ENCODE data around the gene NEURL4. TPM values are rescaled to one million over a fixed set of nuclear protein-coding genes. Genes with fewer than 3 reads are reported as not detected.

Gene NEURL4
- total and polyA plus RNA-seq, 2 donors (not counting 3 experiments of a cell fraction or from before 2014, with no cell fraction given): 32.0 to 44.9 TPM

DNA sequence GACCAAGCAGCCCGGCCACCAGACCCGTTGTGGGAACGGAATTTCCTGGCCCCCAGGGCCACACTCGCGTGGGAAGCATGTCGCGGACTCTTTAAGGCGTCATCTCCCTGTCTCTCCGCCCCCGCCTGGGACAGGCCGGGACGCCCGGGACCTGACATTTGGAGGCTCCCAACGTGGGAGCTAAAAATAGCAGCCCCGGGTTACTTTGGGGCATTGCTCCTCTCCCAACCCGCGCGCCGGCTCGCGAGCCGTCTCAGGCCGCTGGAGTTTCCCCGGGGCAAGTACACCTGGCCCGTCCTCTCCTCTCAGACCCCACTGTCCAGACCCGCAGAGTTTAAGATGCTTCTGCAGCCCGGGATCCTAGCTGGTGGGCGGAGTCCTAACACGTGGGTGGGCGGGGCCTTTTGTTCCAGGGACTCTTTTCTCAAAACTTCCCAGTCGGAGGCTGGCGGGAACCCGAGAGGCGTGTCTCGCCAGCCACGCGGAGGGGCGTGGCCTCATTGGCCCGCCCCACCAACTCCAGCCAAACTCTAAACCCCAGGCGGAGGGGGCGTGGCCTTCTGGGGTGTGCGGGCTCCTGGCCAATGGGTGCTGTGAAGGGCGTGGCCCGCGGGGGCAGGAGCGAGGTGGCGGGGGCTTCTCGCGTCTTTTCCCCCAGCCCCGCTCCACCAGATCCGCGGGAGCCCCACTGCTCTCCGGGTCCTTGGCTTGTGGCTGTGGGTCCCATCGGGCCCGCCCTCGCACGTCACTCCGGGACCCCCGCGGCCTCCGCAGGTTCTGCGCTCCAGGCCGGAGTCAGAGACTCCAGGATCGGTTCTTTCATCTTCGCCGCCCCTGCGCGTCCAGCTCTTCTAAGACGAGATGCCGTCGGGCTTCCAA lies 47.8 kb downstream of the NEURL4 start, which contains the start of gene SLC2A4:
Gene SLC2A4, plus strand, starts transcription at position 645 of the 879 bp plus-strand sequence. Its CDS starts 217 bp downstream, at position 862.
- DNase-seq (ENCODE audit: low read depth, low spot score) (peak; percentile 94), FAIRE-seq (peak; percentile 88)
- peak within 1 kb of the TSS; percentile 76 for H2AFZ ChIP-seq (ENCODE audit: low read depth, low read length)
- H3K27me3 ChIP-seq (ENCODE audit: control insufficient read depth in 2 of 2, insufficient read depth in 2 of 2, low read length in 2 of 2): peaks cover 5 to 7% of the 10 kb centered on the region in 2 experiments
- dilution Hi-C loops (cut with MboI; ENCODE audit: extremely low pct_ligation_motif_present, low sequenced_read_pairs) (no loop called here), intact Hi-C loops (cut with micrococcal nuclease) (loop anchor here (1.0 to 2.0 kb wide), 2 partner anchors 29 to 39 kb away; partner anchors contain the start of genes ELP5 and GABARAP)
- BruUV-seq (replicated peaks): no TSS peak
- H3K4me3 ChIP-seq (replicated peaks in 1 of 3; ENCODE audit: insufficient read depth in 1 of 3, low read depth in 1 of 3, low read length in 3 of 3): peak within 1 kb of the TSS in 2 of 3 experiments; percentile 28 to 33
- TF ChIP-seq FOS (IDR thresholded peaks at IDR 0.05; ENCODE audit: borderline replicate concordance, insufficient read depth, low read length): no peak
- TF ChIP-seq POLR2AphosphoS5 (IDR thresholded peaks at IDR 0.05; ENCODE audit: insufficient read depth, low read depth, low read length): no peak
- TF ChIP-seq MAX (IDR thresholded peaks at IDR 0.05; ENCODE audit: insufficient read depth, insufficient read length): peak; percentile 85
- TF ChIP-seq CTCF (IDR thresholded peaks at IDR 0.05; ENCODE audit: extremely low read depth in 1 of 2, insufficient read depth in 1 of 2, low read depth in 1 of 2, low read length in 2 of 2): no peak
- no peak for TF ChIP-seq JUN (IDR thresholded peaks at IDR 0.05; ENCODE audit: borderline replicate concordance, insufficient read depth, insufficient read length, low read depth)
- no peak within 1 kb of the TSS for H3K27ac ChIP-seq (ENCODE audit: insufficient read depth, low read depth, low read length)
- ChIA-PET CTCF (interaction anchor here (0.6 to 10.2 kb wide), 17 partner anchors 10 to 280 kb away, joined by 3 to 170 read pairs (median 4); partner anchors contain the start of genes ACADVL, DLG4 and GPS2), POLR2A (interaction anchor here (1.2 kb wide), 1 partner anchor 48 kb away, joined by 5 read pairs; no protein-coding TSS in a partner anchor)
- no peaks in the 10 kb centered on the region for H4K20me1 ChIP-seq (replicated peaks; ENCODE audit: control insufficient read depth, extremely low read depth, insufficient read depth, low read length)
- peak within 1 kb of the TSS; percentile 62 for H3K4me2 ChIP-seq (ENCODE audit: insufficient read depth, low read length)
- H3K79me2 ChIP-seq (ENCODE audit: control insufficient read depth, insufficient read depth, low read length): no peaks in the 10 kb centered on the region
- H3K4me1 ChIP-seq (ENCODE audit: control insufficient read depth, extremely low read depth, insufficient read depth, low read length): peaks cover 9% of the 10 kb centered on the region
- no peak within 1 kb of the TSS for H3K9ac ChIP-seq (replicated peaks; ENCODE audit: extremely low read depth, insufficient read depth, low read length)
- H3K36me3 ChIP-seq (ENCODE audit: control insufficient read depth in 2 of 2, extremely low read depth in 1 of 2, insufficient read depth in 2 of 2, low read length in 2 of 2): no peaks in the 10 kb centered on the region
- H3K9me1 ChIP-seq (replicated peaks; ENCODE audit: control insufficient read depth, extremely low read depth, insufficient read depth, low read length): no peaks in the 10 kb centered on the region
- no peaks in the 10 kb centered on the region for H3K9me3 ChIP-seq (replicated peaks; ENCODE audit: control insufficient read depth, insufficient read depth, low read length)

All from endothelial cell of umbilical vein (primary cell).